GM12878 (cell line): ENCODE results near the gene NECAB3.

Source experiments
- BACH1 ChIP-seq: fragments of 450-650 bp; IDR thresholded peaks from 2 replicates; pipeline ENCODE4 v1.6.1; 2017; ENCODE audit warnings: mild to moderate bottlenecking, borderline replicate concordance
- CBFB ChIP-seq: IDR thresholded peaks from 2 replicates; pipeline ENCODE4 v1.6.1; 2016; ENCODE audit warnings: antibody characterized with exemption, low read depth
- EGR1 ChIP-seq, 2 experiments: IDR thresholded peaks; 1 replicate in 1 of 2; 2 replicates in 1 of 2; pipeline ENCODE4 v1.6.1; 2011 to 2012; ENCODE audit warnings: low read depth in 2 of 2, low read length in 2 of 2, borderline replicate concordance in 1 of 2, mild to moderate bottlenecking in 1 of 2, moderate library complexity in 1 of 2
- EZH2 ChIP-seq: IDR thresholded peaks from 2 replicates; pipeline ENCODE4 v1.6.1; 2012; ENCODE audit warnings: low read depth, mild to moderate bottlenecking, control low read depth, inconsistent platforms, low read length, borderline replicate concordance; ENCODE audit not compliant: control insufficient read depth
- HDAC2 ChIP-seq: fragments of 200-600 bp; sonication (generic); IDR thresholded peaks from 2 replicates; pipeline ENCODE4 v1.6.1; 2017
- MXI1 ChIP-seq: fragments of 150-350 bp; IDR thresholded peaks from 2 replicates; pipeline ENCODE4 v1.6.1; 2011; ENCODE audit warnings: low read depth, mild to moderate bottlenecking, inconsistent platforms, low read length, improper control_type of control experiment
- MYC ChIP-seq: IDR thresholded peaks from 2 replicates; pipeline ENCODE4 v1.6.1; 2011; ENCODE audit warnings: mild to moderate bottlenecking, low read length, moderate library complexity, inconsistent platforms; ENCODE audit not compliant: insufficient read depth, insufficient replicate concordance, insufficient read length, severe bottlenecking
- POLR2A ChIP-seq: IDR thresholded peaks from 2 replicates; pipeline ENCODE4 v1.6.1; 2011; ENCODE audit warnings: low read depth, mild to moderate bottlenecking, low read length
- SMC3 ChIP-seq: IDR thresholded peaks from 2 replicates; pipeline ENCODE4 v1.6.1; 2011; ENCODE audit warnings: low read length, improper control_type of control experiment, borderline replicate concordance
- ZNF217 ChIP-seq: fragments of 450-650 bp; IDR thresholded peaks from 2 replicates; pipeline ENCODE4 v1.6.1; 2017; ENCODE audit warnings: antibody characterized with exemption, mild to moderate bottlenecking
- TF ChIP-seq, protein P1 (sequence below), 3 experiments: IDR thresholded peaks in 2 of 3; conservative IDR thresholded peaks in 1 of 3; 2 replicates each; pipeline ENCODE4 v1.5.1; 2011; ENCODE audit warnings: low read depth in 3 of 3, low read length in 3 of 3, mild to moderate bottlenecking in 3 of 3, control low read depth in 2 of 3, moderate library complexity in 2 of 3, inconsistent platforms in 1 of 3, mixed read lengths in 1 of 3; ENCODE audit not compliant: control insufficient read depth in 2 of 3, insufficient read depth in 1 of 3; ENCODE audit errors: extremely low read depth in 1 of 3
- TF ChIP-seq, protein P2 (sequence below): IDR thresholded peaks from 2 replicates; pipeline ENCODE4 v1.6.1; 2012; ENCODE audit warnings: mild to moderate bottlenecking, low read depth, low read length
- TF ChIP-seq, protein P3 (sequence below): IDR thresholded peaks from 2 replicates; pipeline ENCODE4 v1.6.1; 2011; ENCODE audit warnings: mild to moderate bottlenecking, low read depth, low read length, moderate library complexity; ENCODE audit not compliant: insufficient replicate concordance
- TF ChIP-seq, protein P4 (sequence below): IDR thresholded peaks from 2 replicates; pipeline ENCODE4 v1.6.1; 2012; ENCODE audit warnings: low read depth, low read length, improper control_type of control experiment

DNA sequence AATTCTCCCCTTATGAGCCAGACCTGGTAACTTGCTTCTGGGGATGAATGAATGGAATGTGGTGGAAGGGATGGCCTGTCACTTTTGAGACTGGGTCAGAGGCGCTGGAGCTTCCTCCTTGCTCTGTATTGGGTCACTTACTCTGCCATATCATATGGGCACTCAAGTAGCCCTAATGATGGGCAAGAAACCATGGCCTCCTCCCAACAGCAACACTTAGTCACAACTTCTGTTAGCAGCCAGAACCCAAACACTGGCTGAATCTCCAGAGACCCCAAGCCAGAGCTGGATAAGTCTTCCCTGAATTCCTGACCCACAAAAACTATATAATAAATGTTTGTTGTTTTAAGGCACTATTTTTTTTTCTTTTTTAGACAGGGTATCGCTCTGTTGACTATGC is 6.5 kb upstream of the NECAB3 start:
- TF ChIP-seq, protein P1, sequence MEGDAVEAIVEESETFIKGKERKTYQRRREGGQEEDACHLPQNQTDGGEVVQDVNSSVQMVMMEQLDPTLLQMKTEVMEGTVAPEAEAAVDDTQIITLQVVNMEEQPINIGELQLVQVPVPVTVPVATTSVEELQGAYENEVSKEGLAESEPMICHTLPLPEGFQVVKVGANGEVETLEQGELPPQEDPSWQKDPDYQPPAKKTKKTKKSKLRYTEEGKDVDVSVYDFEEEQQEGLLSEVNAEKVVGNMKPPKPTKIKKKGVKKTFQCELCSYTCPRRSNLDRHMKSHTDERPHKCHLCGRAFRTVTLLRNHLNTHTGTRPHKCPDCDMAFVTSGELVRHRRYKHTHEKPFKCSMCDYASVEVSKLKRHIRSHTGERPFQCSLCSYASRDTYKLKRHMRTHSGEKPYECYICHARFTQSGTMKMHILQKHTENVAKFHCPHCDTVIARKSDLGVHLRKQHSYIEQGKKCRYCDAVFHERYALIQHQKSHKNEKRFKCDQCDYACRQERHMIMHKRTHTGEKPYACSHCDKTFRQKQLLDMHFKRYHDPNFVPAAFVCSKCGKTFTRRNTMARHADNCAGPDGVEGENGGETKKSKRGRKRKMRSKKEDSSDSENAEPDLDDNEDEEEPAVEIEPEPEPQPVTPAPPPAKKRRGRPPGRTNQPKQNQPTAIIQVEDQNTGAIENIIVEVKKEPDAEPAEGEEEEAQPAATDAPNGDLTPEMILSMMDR (IDR thresholded peaks at IDR 0.05 in 2 of 3, conservative IDR thresholded peaks at IDR 0.05 in 1 of 3; ENCODE audit: control insufficient read depth in 2 of 3, extremely low read depth in 1 of 3, insufficient read depth in 1 of 3, low read depth in 3 of 3, low read length in 3 of 3) = no peak
- TF ChIP-seq HDAC2 (no peak), POLR2A (no peak), CBFB (no peak), EGR1 (IDR thresholded peaks at IDR 0.05; ENCODE audit: borderline replicate concordance in 1 of 2, low read depth in 2 of 2, low read length in 2 of 2) (no peak), ZNF217 (no peak), BACH1 (no peak), EZH2 (no peak), MYC (no peak), MXI1 (no peak), SMC3 (no peak)
- TF ChIP-seq, protein P2, sequence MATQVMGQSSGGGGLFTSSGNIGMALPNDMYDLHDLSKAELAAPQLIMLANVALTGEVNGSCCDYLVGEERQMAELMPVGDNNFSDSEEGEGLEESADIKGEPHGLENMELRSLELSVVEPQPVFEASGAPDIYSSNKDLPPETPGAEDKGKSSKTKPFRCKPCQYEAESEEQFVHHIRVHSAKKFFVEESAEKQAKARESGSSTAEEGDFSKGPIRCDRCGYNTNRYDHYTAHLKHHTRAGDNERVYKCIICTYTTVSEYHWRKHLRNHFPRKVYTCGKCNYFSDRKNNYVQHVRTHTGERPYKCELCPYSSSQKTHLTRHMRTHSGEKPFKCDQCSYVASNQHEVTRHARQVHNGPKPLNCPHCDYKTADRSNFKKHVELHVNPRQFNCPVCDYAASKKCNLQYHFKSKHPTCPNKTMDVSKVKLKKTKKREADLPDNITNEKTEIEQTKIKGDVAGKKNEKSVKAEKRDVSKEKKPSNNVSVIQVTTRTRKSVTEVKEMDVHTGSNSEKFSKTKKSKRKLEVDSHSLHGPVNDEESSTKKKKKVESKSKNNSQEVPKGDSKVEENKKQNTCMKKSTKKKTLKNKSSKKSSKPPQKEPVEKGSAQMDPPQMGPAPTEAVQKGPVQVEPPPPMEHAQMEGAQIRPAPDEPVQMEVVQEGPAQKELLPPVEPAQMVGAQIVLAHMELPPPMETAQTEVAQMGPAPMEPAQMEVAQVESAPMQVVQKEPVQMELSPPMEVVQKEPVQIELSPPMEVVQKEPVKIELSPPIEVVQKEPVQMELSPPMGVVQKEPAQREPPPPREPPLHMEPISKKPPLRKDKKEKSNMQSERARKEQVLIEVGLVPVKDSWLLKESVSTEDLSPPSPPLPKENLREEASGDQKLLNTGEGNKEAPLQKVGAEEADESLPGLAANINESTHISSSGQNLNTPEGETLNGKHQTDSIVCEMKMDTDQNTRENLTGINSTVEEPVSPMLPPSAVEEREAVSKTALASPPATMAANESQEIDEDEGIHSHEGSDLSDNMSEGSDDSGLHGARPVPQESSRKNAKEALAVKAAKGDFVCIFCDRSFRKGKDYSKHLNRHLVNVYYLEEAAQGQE = no peak
- TF ChIP-seq, protein P3, sequence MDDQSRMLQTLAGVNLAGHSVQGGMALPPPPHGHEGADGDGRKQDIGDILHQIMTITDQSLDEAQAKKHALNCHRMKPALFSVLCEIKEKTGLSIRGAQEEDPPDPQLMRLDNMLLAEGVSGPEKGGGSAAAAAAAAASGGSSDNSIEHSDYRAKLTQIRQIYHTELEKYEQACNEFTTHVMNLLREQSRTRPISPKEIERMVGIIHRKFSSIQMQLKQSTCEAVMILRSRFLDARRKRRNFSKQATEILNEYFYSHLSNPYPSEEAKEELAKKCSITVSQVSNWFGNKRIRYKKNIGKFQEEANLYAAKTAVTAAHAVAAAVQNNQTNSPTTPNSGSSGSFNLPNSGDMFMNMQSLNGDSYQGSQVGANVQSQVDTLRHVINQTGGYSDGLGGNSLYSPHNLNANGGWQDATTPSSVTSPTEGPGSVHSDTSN = no peak
- TF ChIP-seq, protein P4, sequence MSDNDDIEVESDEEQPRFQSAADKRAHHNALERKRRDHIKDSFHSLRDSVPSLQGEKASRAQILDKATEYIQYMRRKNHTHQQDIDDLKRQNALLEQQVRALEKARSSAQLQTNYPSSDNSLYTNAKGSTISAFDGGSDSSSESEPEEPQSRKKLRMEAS = no peak
